ENCODE results near the gene OR10P1.

GRCh38 chr12:55631733-55632132, 5.0 kb upstream of the OR10P1 start:
- no peak for TF ChIP-seq EZH2 (IDR thresholded peaks at IDR 0.05)
- TF ChIP-seq CTCF (IDR thresholded peaks at IDR 0.05) = no peak
- TF ChIP-seq EZH2phosphoT487 (IDR thresholded peaks at IDR 0.05) = no peak
